DND-41 (cell line): ENCODE results near the gene PLAA.

Experiments used
- EZH2 ChIP-seq: IDR thresholded peaks from 3 replicates; pipeline ENCODE4 v1.6.1; 2012; ENCODE audit warnings: borderline replicate concordance, low read depth, mild to moderate bottlenecking, moderate library complexity, low read length, inconsistent platforms; ENCODE audit not compliant: severe bottlenecking
- TF ChIP-seq, protein P1 (sequence below): IDR thresholded peaks from 2 replicates; pipeline ENCODE4 v1.5.1; 2012; ENCODE audit warnings: borderline replicate concordance, low read length, moderate library complexity, mild to moderate bottlenecking; ENCODE audit not compliant: poor library complexity, severe bottlenecking; ENCODE audit errors: extremely low read depth

DNA sequence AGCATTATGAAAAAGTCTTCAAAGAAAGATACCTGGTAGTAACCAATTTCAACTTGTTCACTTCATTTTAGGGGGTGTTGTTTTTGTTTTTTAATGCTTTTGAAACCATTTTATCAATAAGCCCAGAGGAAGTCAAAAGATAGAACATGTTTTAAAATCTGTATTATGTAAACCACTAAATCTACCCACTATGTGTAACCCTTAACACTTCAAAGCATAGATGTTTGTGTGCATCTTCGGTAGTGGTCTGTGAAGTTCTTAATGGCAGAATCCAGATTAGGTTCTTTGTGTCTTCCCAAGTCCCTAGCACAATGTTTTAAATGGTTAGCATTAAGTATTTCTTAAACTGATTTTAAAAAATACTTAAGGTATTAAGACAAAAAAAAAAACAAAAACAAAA lies 6.3 kb downstream of the PLAA start:
- TF ChIP-seq, protein P1, sequence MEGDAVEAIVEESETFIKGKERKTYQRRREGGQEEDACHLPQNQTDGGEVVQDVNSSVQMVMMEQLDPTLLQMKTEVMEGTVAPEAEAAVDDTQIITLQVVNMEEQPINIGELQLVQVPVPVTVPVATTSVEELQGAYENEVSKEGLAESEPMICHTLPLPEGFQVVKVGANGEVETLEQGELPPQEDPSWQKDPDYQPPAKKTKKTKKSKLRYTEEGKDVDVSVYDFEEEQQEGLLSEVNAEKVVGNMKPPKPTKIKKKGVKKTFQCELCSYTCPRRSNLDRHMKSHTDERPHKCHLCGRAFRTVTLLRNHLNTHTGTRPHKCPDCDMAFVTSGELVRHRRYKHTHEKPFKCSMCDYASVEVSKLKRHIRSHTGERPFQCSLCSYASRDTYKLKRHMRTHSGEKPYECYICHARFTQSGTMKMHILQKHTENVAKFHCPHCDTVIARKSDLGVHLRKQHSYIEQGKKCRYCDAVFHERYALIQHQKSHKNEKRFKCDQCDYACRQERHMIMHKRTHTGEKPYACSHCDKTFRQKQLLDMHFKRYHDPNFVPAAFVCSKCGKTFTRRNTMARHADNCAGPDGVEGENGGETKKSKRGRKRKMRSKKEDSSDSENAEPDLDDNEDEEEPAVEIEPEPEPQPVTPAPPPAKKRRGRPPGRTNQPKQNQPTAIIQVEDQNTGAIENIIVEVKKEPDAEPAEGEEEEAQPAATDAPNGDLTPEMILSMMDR: no peak
- TF ChIP-seq EZH2: no peak
